CD4-positive, alpha-beta memory T cell (primary cell): ENCODE results near the gene SORCS3. TPM values are rescaled to one million over a fixed set of nuclear protein-coding genes. Genes with fewer than 3 reads are reported as not detected.

ENCODE experiments used
- CTCF ChIA-PET: fragments of 350-600 bp; sonication (Branson Sonifier 250); formaldehyde crosslinking; loops from one replicate; lab custom pipeline; 2021; ENCODE audit warnings: inconsistent platforms; ENCODE audit not compliant: partially characterized antibody; lab: Charles Lee
- POLR2A ChIA-PET: fragments of 350-600 bp; sonication (Branson Sonifier 250); formaldehyde crosslinking; loops from one replicate; lab custom pipeline; 2021; ENCODE audit not compliant: partially characterized antibody; lab: Charles Lee
- DNase-seq, 5 donors: peaks; one replicate each; pipeline versions ENCODE4 v3.0.0 to v3.0.0-alpha.2; 2020 to 2022; ENCODE audit warnings: mixed read lengths in 1 of 5
- H3K27ac ChIP-seq: one replicate; pipeline ENCODE4 v1.7.0; 2013; ENCODE audit warnings: low read depth, low read length
- H3K27me3 ChIP-seq: 2 replicates; pipeline ENCODE4 v1.7.0; 2013; ENCODE audit warnings: mild to moderate bottlenecking, low read length, moderate library complexity; ENCODE audit not compliant: insufficient read depth
- H3K36me3 ChIP-seq: 2 replicates; pipeline ENCODE4 v1.7.0; 2013; ENCODE audit warnings: mild to moderate bottlenecking, low read length, moderate library complexity; ENCODE audit not compliant: insufficient read depth
- H3K4me1 ChIP-seq: 2 replicates; pipeline ENCODE4 v1.7.0; 2013; ENCODE audit warnings: mild to moderate bottlenecking, low read length, moderate library complexity; ENCODE audit not compliant: insufficient read depth
- H3K4me3 ChIP-seq, 2 donors: one replicate each; pipeline ENCODE4 v1.7.0; 2013; ENCODE audit warnings: low read length in 2 of 2, mild to moderate bottlenecking in 1 of 2
- H3K9me3 ChIP-seq, 2 donors: one replicate each; pipeline ENCODE4 v1.7.0; 2013; ENCODE audit warnings: low read length in 2 of 2, control low read depth in 1 of 2; ENCODE audit not compliant: control insufficient read depth in 1 of 2
- H3K27ac Mint-ChIP-seq, 7 donors: one replicate each; pipeline ENCODE4 v1.8.0; 2020 to 2021; ENCODE audit warnings: mixed read lengths in 7 of 7, mild to moderate bottlenecking in 6 of 7, inconsistent platforms in 3 of 7, moderate library complexity in 3 of 7
- H3K27me3 Mint-ChIP-seq, 2 donors: one replicate each; pipeline ENCODE4 v1.8.0; 2020 to 2021; ENCODE audit warnings: mixed read lengths in 2 of 2
- H3K36me3 Mint-ChIP-seq, 2 donors: one replicate each; pipeline ENCODE4 v1.8.0; 2020 to 2021; ENCODE audit warnings: mixed read lengths in 2 of 2, inconsistent platforms in 1 of 2, mild to moderate bottlenecking in 1 of 2
- H3K4me1 Mint-ChIP-seq, 4 donors: one replicate each; pipeline ENCODE4 v1.8.0; 2020 to 2021; ENCODE audit warnings: mixed read lengths in 4 of 4, mild to moderate bottlenecking in 1 of 4
- H3K4me3 Mint-ChIP-seq, 8 donors: one replicate each; pipeline ENCODE4 v1.8.0; 2020 to 2021; ENCODE audit warnings: mixed read lengths in 8 of 8, mild to moderate bottlenecking in 7 of 8, moderate library complexity in 6 of 8, inconsistent platforms in 3 of 8
- H3K9me3 Mint-ChIP-seq, 8 donors: one replicate each; pipeline ENCODE4 v1.8.0; 2020 to 2021; ENCODE audit warnings: mixed read lengths in 8 of 8, mild to moderate bottlenecking in 5 of 8, inconsistent platforms in 3 of 8, moderate library complexity in 1 of 8
- intact Hi-C: fragments of 100-400 bp; cut with micrococcal nuclease; formaldehyde crosslinking; loops from one replicate; pipeline ENCODE4 v1.15.1; 2023
- polyA plus RNA-seq, 2 donors: library from polyadenylated mRNA; unstranded; fragments of 300-500 nt; fragmentation: Illumina TruSeq; gene quantifications; one replicate each; pipeline ENCODE4 v1.2.3, GENCODE V29; 2021
- total RNA-seq, 2 experiments: library from RNA; stranded (reverse); gene quantifications; one replicate each; pipeline ENCODE4 v1.2.3, GENCODE V29; 2021

Gene SORCS3
- total and polyA plus RNA-seq, 4 experiments from 2014 or later = 0.06 to 0.21 TPM; not detected in 2

- Mint-ChIP-seq H3K36me3 (no peaks in the 10 kb centered on the region), H3K27ac (no peak overlapping the region), H3K4me3 (no peak overlapping the region), H3K4me1 (no peaks in the 10 kb centered on the region), H3K9me3 (peaks cover 0 to 3% (median 0%) of the 10 kb centered on the region in 8 donors), H3K27me3 (peaks cover 10 to 11% of the 10 kb centered on the region in 2 donors)
- ChIA-PET CTCF (no interaction called here), POLR2A (no interaction called here)
- DNase-seq = no peak
- Histone ChIP-seq H3K9me3 (no peaks in the 10 kb centered on the region), H3K27ac (no peak overlapping the region), H3K36me3 (no peaks in the 10 kb centered on the region), H3K27me3 (no peaks in the 10 kb centered on the region), H3K4me3 (no peak overlapping the region), H3K4me1 (no peaks in the 10 kb centered on the region)
- intact Hi-C loops = no loop called here
Measured at GRCh38 chr10:104744052-104744451, 103.0 kb downstream of the SORCS3 start.

GRCh38 chr10:104750291-104750690 is 109.2 kb downstream of the SORCS3 start:
- no peaks in the 10 kb centered on the region for H3K9me3 ChIP-seq
- H3K4me1 ChIP-seq = no peaks in the 10 kb centered on the region
- Mint-ChIP-seq H3K9me3 (no peaks in the 10 kb centered on the region), H3K27me3 (peaks cover 5 to 7% of the 10 kb centered on the region in 2 donors), H3K36me3 (no peaks in the 10 kb centered on the region), H3K4me3 (no peak overlapping the region), H3K4me1 (no peaks in the 10 kb centered on the region), H3K27ac (no peak overlapping the region)
- intact Hi-C loops = no loop called here
- no peak overlapping the region for H3K4me3 ChIP-seq
- POLR2A ChIA-PET = no interaction called here
- no peak overlapping the region for H3K27ac ChIP-seq
- no peaks in the 10 kb centered on the region for H3K36me3 ChIP-seq
- no peaks in the 10 kb centered on the region for H3K27me3 ChIP-seq
- DNase-seq = no peak
- CTCF ChIA-PET = no interaction called here

DNA sequence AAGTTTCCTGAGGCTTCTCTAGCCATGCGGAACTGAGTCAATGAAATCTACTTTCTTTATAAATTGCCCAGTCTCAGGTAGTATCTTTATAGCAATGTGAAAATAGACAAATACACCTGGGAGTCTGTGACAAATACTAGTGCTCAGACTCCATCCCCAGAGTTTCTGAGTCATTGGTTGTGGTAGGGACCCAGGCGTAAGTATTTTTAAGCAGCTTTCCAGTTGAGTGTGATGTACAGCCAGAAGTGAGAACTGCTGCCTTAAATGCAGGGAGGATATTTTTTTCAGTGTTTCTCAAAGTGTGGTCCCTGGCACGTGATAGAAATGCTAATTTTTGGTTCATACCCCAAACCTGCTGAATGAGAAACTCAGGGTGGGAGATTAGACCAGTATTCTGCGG is 121.7 kb downstream of the SORCS3 start:
- no peaks in the 10 kb centered on the region for H3K27me3 ChIP-seq
- no peaks in the 10 kb centered on the region for H3K4me1 Mint-ChIP-seq
- peaks cover 3 to 11% of the 10 kb centered on the region in 2 donors for H3K27me3 Mint-ChIP-seq
- H3K4me3 ChIP-seq = no peak overlapping the region
- intact Hi-C loops = no loop called here
- H3K27ac ChIP-seq = no peak overlapping the region
- no peaks in the 10 kb centered on the region for H3K36me3 Mint-ChIP-seq
- ChIA-PET CTCF (no interaction called here), POLR2A (no interaction called here)
- H3K36me3 ChIP-seq = no peaks in the 10 kb centered on the region
- peaks cover 0 to 2% (median 0%) of the 10 kb centered on the region in 8 donors for H3K9me3 Mint-ChIP-seq
- no peak overlapping the region for H3K27ac Mint-ChIP-seq
- H3K9me3 ChIP-seq = no peaks in the 10 kb centered on the region
- DNase-seq = no peak
- H3K4me1 ChIP-seq = no peaks in the 10 kb centered on the region
- H3K4me3 Mint-ChIP-seq = no peak overlapping the region

GRCh38 chr10:104766341-104766740 is 125.3 kb downstream of the SORCS3 start:
- Histone ChIP-seq H3K27ac (no peak overlapping the region), H3K27me3 (no peaks in the 10 kb centered on the region), H3K4me1 (no peaks in the 10 kb centered on the region), H3K36me3 (no peaks in the 10 kb centered on the region), H3K9me3 (no peaks in the 10 kb centered on the region), H3K4me3 (no peak overlapping the region)
- Mint-ChIP-seq H3K27me3 (peaks cover 1 to 5% of the 10 kb centered on the region in 2 donors), H3K27ac (no peak overlapping the region), H3K4me1 (no peaks in the 10 kb centered on the region), H3K36me3 (no peaks in the 10 kb centered on the region), H3K4me3 (no peak overlapping the region), H3K9me3 (no peaks in the 10 kb centered on the region)
- no peak for DNase-seq
- ChIA-PET CTCF (no interaction called here), POLR2A (no interaction called here)
- intact Hi-C loops = no loop called here

- H3K9me3 Mint-ChIP-seq = no peaks in the 10 kb centered on the region
- H3K27me3 Mint-ChIP-seq = peaks cover 2 to 5% of the 10 kb centered on the region in 2 donors
- H3K4me3 ChIP-seq = no peak overlapping the region
- no peaks in the 10 kb centered on the region for H3K4me1 ChIP-seq
- H3K27me3 ChIP-seq = no peaks in the 10 kb centered on the region
- no peak for DNase-seq
- no peak overlapping the region for H3K27ac Mint-ChIP-seq
- H3K36me3 Mint-ChIP-seq = no peaks in the 10 kb centered on the region
- no peaks in the 10 kb centered on the region for H3K36me3 ChIP-seq
- no peak overlapping the region for H3K27ac ChIP-seq
- ChIA-PET POLR2A (no interaction called here), CTCF (no interaction called here)
- intact Hi-C loops = no loop called here
- no peak overlapping the region for H3K4me3 Mint-ChIP-seq
- H3K9me3 ChIP-seq = no peaks in the 10 kb centered on the region
- no peaks in the 10 kb centered on the region for H3K4me1 Mint-ChIP-seq
Measured at GRCh38 chr10:104767282-104767681, 126.2 kb downstream of the SORCS3 start.

GRCh38 chr10:104767745-104768144 is 126.7 kb downstream of the SORCS3 start:
- CTCF ChIA-PET = no interaction called here
- POLR2A ChIA-PET = no interaction called here

GRCh38 chr10:104773105-104773504 is 132.0 kb downstream of the SORCS3 start:
- Histone ChIP-seq H3K4me1 (no peaks in the 10 kb centered on the region), H3K27ac (no peak overlapping the region), H3K9me3 (no peaks in the 10 kb centered on the region), H3K27me3 (no peaks in the 10 kb centered on the region), H3K4me3 (no peak overlapping the region), H3K36me3 (no peaks in the 10 kb centered on the region)
- Mint-ChIP-seq H3K27me3 (peaks cover 3 to 10% of the 10 kb centered on the region in 2 donors), H3K9me3 (peaks cover 0 to 5% (median 0%) of the 10 kb centered on the region in 8 donors), H3K27ac (no peak overlapping the region), H3K36me3 (no peaks in the 10 kb centered on the region), H3K4me1 (no peaks in the 10 kb centered on the region), H3K4me3 (no peak overlapping the region)
- DNase-seq = no peak
- intact Hi-C loops = no loop called here
- ChIA-PET CTCF (no interaction called here), POLR2A (no interaction called here)

More at GRCh38 chr10:104767745-104768144, 126.7 kb downstream of the SORCS3 start:
- H3K27me3 ChIP-seq = no peaks in the 10 kb centered on the region
- H3K27me3 Mint-ChIP-seq = peaks cover 5 to 10% of the 10 kb centered on the region in 2 donors
- H3K36me3 ChIP-seq = no peaks in the 10 kb centered on the region
- no peak overlapping the region for H3K27ac Mint-ChIP-seq
- DNase-seq = no peak
- no peaks in the 10 kb centered on the region for H3K4me1 Mint-ChIP-seq
- no peak overlapping the region for H3K27ac ChIP-seq
- H3K36me3 Mint-ChIP-seq = no peaks in the 10 kb centered on the region
- no peaks in the 10 kb centered on the region for H3K4me1 ChIP-seq
- H3K4me3 Mint-ChIP-seq = no peak overlapping the region
- H3K9me3 Mint-ChIP-seq = peaks cover 0 to 3% (median 0%) of the 10 kb centered on the region in 8 donors
- H3K9me3 ChIP-seq = no peaks in the 10 kb centered on the region
- intact Hi-C loops = no loop called here
- H3K4me3 ChIP-seq = no peak overlapping the region

- Histone ChIP-seq H3K9me3 (no peaks in the 10 kb centered on the region), H3K27ac (no peak overlapping the region), H3K27me3 (no peaks in the 10 kb centered on the region), H3K4me1 (no peaks in the 10 kb centered on the region), H3K36me3 (no peaks in the 10 kb centered on the region), H3K4me3 (no peak overlapping the region)
- H3K27me3 Mint-ChIP-seq = peaks cover 3 to 8% of the 10 kb centered on the region in 2 donors
- no peaks in the 10 kb centered on the region for H3K4me1 Mint-ChIP-seq
- ChIA-PET CTCF (no interaction called here), POLR2A (no interaction called here)
- H3K27ac Mint-ChIP-seq = no peak overlapping the region
- no peak overlapping the region for H3K4me3 Mint-ChIP-seq
- no peak for DNase-seq
- no peaks in the 10 kb centered on the region for H3K36me3 Mint-ChIP-seq
- intact Hi-C loops = no loop called here
- peaks cover 0 to 6% (median 0%) of the 10 kb centered on the region in 8 donors for H3K9me3 Mint-ChIP-seq
Measured at GRCh38 chr10:104774234-104774633, 133.1 kb downstream of the SORCS3 start.
